Measurements from ENCODE around the gene FSD2.
"Not testable (repeated sequence)": the region's sequence is repeated elsewhere in the genome, so short reads cannot be mapped to it uniquely, and the experiment has no call there.

The FSD2 gene

DNA sequence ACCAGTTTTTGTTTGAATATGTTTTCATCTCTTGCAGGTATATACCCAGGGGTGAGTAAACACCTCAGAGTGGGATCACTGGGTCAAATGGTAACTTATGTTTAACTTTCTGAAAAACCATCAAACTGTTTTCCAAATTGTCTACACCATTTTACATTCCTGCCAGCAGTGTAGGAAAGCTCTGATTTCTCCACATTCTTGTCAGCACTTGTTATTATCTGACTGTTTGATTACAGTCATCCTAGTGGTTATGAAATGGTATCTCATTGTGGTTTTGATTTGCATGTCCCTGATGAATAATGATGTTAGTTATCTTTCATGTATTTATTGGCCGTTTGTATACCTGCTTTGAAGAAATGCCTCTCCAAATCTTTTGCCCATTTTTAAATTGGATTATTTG, 13.8 kb downstream of the FSD2 start:
- no peak for DNase-seq (ENCODE audit: low spot score)

DNA sequence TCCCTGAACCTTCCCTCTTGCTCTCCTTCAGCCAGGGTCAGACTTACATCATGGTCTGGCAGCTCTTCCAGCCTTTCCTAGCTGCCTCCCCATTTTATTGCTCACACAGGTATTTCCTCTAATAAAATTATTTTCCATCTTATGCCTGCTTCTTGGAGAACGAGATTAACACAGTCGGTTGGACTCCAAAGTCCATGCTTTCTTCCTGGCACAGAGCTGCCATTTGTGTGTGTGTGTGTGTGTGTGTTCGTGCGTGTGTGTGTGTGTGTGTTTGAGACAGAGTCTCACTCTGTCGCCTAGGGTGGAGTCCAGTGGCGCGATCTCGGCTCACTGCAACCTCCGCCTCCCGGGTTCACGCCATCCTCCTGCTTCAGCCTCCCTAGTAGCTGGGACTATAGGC, 15.5 kb downstream of the FSD2 start:
- DNase-seq (ENCODE audit: low spot score) = peak; percentile 19

DNA sequence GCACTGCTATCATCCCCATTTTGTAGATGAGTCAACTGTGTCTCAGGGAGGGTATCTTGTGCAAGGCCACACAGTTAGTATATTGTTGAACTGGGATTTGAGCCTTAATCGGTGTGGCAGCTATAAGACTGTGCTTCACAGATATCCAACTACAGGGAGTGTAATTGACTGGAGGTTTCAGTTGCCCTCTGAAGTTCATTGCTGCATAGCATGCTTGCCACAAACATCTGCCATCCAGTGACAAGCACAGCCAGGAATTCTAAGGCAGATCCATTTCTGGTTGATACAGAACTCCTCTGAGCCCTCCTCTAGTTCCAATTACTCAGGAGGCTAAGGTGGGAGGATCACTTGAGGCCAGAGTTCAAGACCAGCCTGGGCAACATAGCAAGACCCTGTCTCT, 16.4 kb downstream of the FSD2 start:
- DNase-seq (ENCODE audit: low spot score) = no peak

DNA sequence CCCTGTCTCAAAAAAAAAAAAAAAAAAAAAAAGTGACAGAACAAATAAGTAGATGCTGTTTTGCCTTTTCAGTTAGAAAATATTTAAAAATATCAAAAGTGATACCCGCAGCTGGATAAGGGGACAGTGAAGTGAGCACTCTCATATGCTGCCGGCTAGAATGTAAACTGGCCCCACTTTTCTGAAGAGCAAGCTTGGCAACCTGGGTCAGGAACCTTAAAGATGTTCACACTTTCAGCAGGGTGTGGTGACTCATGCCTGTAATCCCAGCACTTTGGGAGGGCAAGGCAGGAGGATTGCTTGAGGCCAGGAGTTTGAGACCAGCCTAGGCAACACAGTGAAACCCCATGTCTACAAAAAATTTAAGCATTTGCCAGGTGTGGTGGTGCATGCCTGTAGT, 17.4 kb downstream of the FSD2 start:
- DNase-seq (ENCODE audit: low spot score) = no peak

DNA sequence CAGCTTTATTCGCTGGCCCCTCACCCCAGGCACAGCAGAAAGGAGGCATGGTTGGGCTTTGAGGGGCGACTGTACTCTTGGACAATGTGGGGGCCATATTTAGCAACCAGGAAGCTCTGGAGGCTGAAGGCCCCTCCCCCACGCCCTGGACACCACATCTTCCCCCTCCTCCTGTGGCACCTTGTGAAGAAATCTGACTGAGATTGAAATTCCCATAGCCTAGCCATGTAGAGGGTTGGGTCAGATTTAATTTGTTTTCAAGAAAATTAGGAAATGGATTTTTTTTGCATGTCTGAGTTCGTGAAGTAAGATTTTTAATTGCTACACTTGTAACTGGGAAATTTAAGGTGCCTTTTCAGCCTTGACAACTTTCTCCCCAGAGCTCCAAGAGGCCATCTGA, 24.5 kb downstream of the FSD2 start:
- DNase-seq (ENCODE audit: low spot score) = no peak

DNA sequence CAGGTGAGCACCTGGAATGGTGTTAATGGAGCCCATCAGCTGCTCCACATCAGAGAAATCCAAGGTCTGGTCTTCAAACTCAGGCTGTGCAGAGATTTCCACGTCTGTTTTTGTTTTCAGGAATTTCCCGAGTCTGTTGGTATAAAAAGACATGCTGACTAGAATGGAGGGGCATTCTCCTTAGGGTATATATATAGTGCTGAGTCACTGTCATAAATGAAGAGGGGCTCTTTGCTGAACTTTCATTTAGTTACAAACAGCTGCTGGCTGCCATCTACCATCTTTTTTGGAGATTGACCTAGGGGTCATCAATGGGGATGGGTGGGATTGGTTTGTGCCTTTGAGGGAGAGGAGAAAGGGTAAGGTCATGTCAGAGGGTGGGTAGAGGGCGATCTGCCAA, 27.1 kb downstream of the FSD2 start:
- DNase-seq (ENCODE audit: low spot score) = no peak

DNA sequence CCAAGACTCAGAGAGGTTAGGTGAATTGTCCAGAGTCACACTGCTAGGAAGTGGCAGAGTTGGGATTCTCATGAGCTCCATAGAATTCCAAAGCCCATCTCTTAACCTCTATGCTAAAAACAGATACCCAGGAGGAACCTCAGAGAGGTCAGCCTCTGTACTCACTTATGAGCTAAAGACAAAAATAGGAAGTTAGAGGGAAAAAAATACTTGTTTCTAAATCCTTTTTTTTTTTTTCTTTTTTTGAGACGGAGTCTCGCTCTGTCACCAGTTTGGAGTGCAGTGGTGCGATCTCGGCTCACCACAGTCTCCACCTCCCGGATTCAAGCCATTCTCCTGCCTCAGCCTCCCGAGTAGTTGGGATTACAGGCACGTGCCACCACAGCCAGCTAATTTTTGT, 31.4 kb downstream of the FSD2 start:
- no peak for DNase-seq (ENCODE audit: low spot score)

DNA sequence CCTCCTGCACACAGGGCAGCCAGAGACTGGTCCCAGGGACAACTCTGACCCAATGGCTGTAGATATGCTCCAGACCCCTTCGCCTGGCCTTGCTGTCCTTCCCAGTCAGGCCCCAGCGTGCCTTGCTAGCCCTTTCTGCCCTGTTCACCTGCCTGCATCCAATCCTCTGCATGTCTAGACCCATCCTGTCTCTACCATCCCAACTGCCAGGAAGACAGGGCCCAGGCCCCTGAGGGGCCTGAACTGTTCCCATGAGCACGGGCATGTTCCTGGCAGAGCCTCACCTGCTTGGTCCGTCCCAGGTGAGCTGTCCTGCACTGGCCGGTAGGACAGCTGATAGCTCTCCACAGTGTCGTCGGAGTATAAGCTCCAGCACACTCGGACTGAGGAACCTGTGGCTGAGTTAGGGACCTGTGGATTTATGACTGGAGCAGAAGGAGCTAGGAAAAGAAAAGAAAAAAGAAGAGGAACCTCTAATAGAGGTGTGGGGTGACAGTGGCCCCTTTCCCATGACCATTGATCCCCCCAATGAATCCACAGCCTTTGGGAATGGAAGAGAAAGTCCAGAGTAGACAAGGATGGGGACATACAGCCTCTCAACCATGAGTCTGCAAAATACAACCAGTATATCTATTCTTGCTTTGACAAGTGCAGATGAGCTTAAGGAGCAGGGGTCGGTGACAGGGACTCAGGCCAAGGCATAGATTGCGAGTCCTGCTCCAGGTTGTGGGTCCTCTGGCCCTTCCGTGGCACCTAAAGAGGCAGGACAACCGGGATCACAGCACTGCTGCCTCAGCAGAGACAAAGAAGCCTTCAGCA, 33.9 kb downstream of the FSD2 start:
- no peak for DNase-seq (ENCODE audit: low spot score)

DNA sequence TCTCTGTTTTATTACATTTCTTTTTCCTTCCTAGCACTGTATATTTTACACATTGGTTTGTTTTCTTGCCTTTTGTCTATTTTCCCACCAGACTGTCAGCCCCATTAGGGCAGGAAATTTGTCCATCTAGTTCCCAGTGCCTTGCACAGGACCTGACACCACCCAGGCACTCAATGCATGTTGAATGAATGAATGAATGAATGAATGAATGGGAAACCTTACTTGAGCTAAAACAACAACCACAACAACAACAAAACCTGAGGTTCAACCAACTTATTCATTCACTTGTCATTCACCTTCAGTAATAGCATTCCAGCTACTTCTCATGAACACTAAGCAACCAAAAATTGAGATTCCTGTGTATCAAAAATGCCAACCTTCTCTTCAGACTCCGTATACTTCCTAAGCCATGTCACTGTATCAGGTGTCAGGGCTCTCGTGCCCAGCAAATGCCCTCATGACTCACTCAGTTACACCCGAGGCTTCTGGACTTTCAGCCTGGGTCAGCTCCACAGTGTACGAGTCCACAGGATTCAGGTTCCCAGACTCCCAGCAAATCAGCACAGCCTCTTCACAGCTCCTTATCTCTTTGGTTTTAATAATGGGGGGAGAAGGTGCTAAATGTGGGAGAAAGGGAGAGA, 37.3 kb downstream of the FSD2 start:
- DNase-seq (ENCODE audit: low spot score) = no peak

DNA sequence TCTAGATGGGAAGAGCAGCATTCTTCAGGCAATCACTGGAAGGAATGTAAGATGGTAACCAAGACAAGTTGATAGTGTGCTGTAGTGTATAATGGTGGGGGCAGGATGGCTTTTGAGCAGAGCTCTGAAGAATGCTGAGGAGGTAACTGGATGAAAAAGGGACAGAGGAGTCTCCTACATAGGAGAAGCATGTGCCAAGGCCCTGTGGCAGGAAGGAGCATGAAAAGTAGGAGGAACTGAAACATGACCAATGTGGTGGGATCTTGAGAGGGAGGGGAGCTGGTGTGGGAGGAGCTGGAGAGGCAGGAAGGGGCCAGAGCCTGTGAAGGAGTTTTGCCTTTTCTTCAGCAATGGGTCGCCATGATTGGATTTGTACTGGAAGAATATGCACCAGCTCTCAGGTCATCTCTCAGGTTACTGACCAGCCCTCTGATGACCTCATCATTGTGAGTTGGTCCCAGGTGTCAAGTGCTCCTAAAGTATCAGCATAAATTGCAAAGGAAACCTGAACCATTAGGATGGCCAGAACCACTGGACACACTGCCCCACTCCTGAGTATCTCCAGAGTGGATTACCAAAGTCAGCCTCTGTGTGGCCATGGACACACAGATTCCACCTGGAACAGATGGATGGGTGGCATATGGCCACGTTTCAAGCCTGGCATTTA, 38.6 kb downstream of the FSD2 start:
- DNase-seq (ENCODE audit: low spot score) = no peak

DNA sequence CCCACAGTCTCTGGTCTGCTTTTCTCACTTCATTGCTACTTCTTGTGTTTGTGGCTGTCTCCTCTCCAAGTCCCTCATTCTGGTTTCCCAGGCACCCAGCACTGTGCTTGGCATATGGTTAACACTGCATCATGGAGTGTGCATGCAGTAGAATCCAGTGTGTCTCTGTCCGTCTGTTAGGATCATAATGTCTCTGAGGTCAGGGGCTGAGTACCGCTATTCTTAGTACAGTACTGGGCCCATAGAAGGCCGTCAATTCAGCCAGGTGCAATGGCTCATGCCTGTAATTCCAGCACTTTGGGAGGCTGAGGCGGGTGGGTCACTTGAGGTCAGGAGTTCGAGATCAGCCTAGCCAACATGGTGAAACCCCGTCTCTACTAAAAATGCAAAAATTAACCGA, 39.7 kb downstream of the FSD2 start:
- not testable (repeated sequence) for DNase-seq (ENCODE audit: low spot score)

DNA sequence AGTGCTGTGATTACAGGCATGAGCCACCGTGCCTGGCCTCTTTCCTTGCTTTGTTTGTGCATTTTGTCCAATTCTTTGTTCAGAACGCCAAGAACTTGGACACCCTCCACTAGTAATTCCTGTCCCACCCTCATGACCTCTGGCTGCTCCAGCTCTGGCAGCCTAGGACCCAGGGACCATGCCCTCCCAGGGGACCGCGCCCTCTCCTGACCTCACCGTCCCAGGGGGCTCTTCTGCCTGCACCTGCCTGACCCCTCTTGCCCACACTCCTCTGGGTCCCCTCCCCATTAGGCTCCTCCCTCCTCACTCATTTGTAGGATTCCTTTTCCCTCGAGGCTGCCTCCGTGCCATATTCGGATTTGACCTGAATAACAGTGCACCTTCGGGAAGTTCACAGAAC, 41.1 kb downstream of the FSD2 start:
- no peak for DNase-seq (ENCODE audit: low spot score)

DNA sequence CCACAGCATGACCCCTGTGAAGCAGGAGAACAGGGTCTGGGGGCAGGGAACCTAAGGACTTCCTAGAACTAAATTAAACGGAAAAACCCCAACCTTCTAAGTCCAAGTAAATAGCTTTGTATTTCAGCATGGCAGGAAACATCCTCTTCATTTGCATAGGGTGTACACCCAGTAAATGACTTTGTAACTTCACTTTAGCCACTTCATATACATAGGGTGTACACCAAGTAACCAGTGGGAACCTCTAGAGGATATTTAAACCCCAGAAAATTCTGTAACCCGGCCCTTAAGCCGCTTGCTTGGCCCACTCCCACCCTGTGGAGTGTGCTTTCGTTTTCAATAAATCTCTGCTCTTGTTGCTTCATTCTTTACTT, 41.8 kb downstream of the FSD2 start:
- no peak for DNase-seq (ENCODE audit: low spot score)

DNA sequence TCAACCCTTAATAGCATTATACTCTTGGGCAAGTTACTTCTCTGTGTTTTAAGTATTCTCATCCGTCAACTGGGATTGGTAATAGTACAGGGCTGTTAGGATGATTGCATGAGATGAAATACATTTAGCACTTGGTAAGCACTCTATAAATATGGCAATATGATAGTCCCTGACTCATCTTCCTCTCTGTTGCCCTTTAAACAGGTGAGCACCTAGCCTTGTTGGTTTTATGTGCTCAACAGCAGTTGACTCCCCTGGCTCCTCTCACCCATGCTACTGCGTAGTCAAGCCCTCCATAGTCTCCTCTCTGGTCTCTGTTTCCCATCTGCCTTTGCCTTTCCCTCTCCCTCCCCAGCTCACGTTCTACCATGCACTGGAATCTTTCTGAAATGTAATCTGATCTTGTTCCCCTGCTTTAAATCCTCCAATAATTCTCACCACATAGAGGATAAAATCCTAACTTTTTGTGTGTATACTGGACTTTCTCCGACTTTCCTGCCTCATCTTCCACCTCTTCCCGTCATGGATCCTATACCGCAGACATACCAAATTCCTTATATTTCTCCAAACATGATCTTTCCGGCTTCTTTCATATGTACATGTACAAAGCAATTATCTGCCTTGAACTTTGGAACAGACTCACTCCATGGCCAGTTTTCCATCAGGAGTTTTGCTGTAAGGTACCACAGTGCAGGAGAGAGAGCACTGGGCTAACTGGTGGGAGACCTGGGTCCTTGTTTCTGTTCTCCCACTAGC, 42.3 kb downstream of the FSD2 start:
- no peak for DNase-seq (ENCODE audit: low spot score)

DNA sequence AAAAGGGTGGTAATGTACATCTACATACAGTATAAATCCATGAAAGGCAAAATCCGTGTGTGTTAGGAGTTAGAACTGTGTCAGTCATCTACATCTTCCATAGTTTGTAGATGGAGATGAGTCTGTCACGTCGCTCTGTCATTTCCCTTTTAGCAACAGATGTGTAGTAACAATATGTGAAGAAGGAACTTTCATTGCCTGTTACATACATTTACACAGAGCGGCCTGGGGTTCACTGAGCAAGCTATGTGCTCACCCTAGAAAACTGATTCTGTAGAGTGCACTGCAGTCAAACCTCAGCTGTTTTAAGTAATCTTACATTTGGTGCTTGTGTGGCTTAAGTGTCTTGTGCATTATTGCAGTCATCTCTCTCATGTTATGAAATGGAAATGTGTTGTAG, 54.6 kb downstream of the FSD2 start:
- no peak for DNase-seq (ENCODE audit: low spot score)

DNA sequence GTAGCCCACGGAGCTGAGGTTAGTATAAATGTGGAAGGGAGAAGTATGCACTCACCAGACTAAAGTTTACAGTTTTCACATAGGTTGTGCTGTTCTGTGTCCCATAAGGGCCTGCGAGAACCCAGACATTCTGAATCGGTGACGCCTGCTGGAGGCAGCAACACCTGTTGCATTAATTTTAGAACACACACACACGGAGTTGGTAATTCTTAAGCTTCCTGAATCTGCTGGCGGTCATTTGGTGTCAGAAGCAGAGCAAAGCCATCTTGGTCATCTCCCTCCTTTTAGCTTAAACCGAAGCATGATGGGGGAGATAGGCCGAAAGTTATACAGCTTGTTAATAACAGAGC, 55.1 kb downstream of the FSD2 start:
- DNase-seq (ENCODE audit: low spot score) = no peak

DNA sequence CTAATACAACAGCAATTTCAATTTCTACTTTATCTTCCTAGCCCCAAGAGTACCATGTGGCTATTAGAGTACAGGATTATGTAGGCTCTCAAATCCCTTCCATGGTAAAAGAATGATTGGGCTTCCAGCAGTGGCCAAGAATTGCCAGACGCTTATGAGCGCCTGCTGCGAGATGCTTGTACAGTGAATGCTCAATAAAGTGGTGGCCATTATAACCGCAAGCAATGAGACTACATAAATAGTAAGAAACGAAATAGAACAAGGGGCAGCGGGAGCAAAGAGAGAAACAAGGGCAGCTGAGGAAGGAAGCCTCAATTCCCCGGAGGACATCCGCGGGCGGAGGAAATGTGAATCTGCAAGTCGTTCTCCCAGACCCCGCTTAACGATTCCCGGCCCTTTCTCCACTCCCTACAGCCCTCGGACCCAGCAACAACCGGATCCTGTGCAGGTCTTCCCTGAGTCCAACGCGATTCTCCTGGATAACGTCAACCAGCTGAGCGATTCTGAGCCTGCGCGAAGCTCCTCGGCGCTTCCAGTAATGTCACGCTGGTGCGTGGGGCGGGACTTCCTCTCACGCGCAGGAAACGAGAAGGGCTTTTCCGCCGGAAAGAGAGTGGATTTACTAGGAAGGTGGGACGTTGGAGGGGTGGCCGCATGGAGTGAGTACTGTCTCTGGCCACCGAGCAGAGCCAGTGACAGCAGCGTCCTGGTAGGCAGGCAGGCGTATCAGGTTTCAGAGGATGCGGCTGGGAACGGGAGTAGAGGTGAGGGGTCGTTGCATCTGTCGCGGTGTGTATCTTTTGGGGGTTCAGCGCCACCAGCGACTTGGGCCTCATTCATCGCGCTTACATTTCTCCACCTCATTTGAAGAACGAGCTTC, 55.7 kb downstream of the FSD2 start:
- DNase-seq (ENCODE audit: low spot score) = peak; percentile 96

DNA sequence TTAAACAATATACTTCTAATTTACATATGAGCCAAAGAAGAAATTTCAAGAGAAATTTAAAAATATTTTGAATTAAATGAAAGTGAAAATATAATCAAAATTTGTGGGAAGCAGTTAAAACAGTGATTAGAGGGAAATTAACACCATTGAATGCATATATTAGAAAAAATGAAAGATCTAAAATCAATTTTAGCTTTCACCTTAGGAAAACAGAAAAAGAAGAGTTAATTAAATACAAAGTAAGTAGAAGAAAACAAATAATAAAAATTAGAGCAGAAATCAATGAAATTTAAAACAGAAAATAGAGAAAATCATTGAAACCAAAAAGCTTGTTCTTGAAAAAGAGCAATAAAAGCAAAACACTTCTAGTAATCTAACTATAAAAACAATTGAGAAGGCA, 57.6 kb downstream of the FSD2 start:
- no peak for DNase-seq (ENCODE audit: low spot score)

DNA sequence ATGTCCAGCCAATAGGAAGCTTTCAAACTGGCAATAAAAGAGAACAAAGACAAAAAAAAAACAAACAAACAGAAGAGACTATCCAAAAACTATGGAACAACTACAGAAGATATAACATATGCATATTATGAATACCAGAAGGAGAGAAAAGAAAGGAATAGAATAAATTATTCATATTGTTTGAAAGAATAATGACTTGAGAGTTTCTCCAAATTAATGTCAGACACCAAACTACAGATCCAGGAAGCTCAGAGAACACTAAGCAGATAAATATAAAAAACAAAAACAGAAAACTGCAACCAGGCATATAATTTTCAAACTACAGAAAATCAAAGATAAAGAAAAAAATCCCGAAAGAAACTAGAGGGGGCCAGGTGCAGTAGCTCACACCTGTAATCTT, 62.1 kb downstream of the FSD2 start:
- DNase-seq (ENCODE audit: low spot score) = no peak

DNA sequence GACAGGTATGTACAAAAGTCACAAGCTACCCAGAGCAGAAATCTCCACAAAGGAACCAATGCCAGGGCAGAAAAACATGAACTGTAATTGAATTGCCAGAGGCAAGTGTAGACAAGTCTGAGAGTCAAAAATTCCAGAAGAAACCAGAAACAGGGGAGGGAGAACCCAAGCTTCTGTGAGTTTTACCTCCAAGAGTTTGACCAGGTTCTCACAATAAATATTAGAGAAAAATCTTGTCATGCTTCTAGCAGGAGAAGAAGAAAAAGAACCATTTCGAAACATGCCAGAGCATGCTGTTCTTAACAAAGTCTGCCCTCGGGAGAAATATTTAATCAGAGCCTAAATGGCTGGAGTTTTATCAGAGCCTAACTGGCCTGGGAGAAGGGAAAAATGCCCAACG, 63.7 kb downstream of the FSD2 start:
- no peak for DNase-seq (ENCODE audit: low spot score)

DNA sequence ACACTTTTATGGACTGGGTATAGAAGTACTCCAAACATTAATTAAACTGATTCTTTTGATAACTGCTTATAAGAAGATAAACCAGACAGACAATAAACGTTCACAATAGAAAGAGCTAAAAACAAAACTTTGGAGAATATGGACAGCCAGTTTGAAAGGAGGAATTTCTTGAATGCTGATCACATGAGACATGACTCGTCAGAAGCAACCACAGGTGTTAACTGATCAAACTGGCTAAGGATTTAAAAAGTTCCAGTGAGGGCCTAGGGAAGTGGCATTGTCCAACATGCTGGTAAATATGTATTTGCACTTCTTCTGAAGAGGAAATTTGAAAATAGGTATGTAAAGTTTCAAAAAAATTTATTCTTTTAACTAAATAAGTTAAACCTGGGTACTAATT, 66.8 kb downstream of the FSD2 start:
- no peak for DNase-seq (ENCODE audit: low spot score)

DNA sequence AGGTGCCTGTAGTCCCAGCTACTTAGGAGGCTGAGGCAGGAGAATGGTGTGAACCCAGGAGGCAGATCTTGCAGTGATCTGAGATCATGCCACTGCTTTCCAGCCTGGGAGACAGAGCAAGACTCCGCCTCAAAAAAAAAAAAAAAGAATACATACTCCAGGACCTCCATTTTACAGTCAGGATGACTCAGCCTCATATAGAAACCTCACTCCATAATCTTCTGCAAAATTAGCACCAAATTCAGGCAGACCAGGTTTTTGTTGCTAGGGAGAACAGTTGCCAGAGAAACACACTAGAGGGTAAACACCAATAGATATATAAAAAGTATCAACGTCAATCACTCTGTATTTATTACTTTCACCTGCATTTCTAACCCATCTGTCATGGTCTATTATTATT, 67.9 kb downstream of the FSD2 start:
- DNase-seq (ENCODE audit: low spot score) = no peak

Data from LoVo (cell line).